Liver (tissue), 9 donors: Measurements from ENCODE around the gene MOSPD3. TPM values are rescaled to one million over a fixed set of nuclear protein-coding genes. Genes with fewer than 3 reads are reported as not detected.

ENCODE experiments used
- DNase-seq: peaks from one replicate; pipeline ENCODE4 v3.0.0-alpha.2; 2017; ENCODE audit warnings: low spot score
- H3K27ac ChIP-seq, 2 donors: one replicate each; pipeline ENCODE4 v1.7.0; 2013; ENCODE audit warnings: inconsistent platforms in 2 of 2, low read length in 2 of 2, control low read depth in 1 of 2, low read depth in 1 of 2, mild to moderate bottlenecking in 1 of 2
- H3K27me3 ChIP-seq, 4 donors: one replicate each; pipeline versions ENCODE4 v1.6.1 to v1.7.0; 2013; ENCODE audit warnings: low read length in 3 of 4, inconsistent platforms in 1 of 4, mild to moderate bottlenecking in 1 of 4, moderate library complexity in 1 of 4; ENCODE audit not compliant: control insufficient read depth in 4 of 4, insufficient read depth in 4 of 4
- H3K36me3 ChIP-seq, 4 donors: one replicate each; pipeline versions ENCODE4 v1.6.1 to v1.7.0; 2013; ENCODE audit warnings: low read length in 3 of 4, mild to moderate bottlenecking in 3 of 4, low read depth in 1 of 4, moderate library complexity in 1 of 4; ENCODE audit not compliant: control insufficient read depth in 4 of 4, insufficient read depth in 3 of 4
- H3K4me1 ChIP-seq, 4 donors: one replicate each; pipeline versions ENCODE4 v1.6.1 to v1.7.0; 2013; ENCODE audit warnings: low read length in 3 of 4, mild to moderate bottlenecking in 3 of 4, moderate library complexity in 1 of 4; ENCODE audit not compliant: control insufficient read depth in 4 of 4, insufficient read depth in 4 of 4
- H3K4me3 ChIP-seq, 3 donors: one replicate each; pipeline versions ENCODE4 v1.6.1 to v1.7.0; 2013; ENCODE audit warnings: low read length in 3 of 3, control low read depth in 1 of 3, low read depth in 1 of 3, mild to moderate bottlenecking in 1 of 3
- H3K9ac ChIP-seq, 2 donors: one replicate each; pipeline ENCODE4 v1.7.0; 2013; ENCODE audit warnings: low read length in 2 of 2, mild to moderate bottlenecking in 2 of 2, moderate library complexity in 2 of 2, control low read depth in 1 of 2, low read depth in 1 of 2
- H3K9me3 ChIP-seq, 4 donors: one replicate each; pipeline versions ENCODE4 v1.6.1 to v1.7.0; 2013; ENCODE audit warnings: low read length in 3 of 4; ENCODE audit not compliant: control insufficient read depth in 4 of 4
- EGR1 ChIP-seq, 2 donors: IDR thresholded peaks; 2 replicates each; pipeline ENCODE4 v1.6.1; 2016 to 2018; ENCODE audit warnings: antibody characterized with exemption in 2 of 2, low read depth in 2 of 2
- FOXA1 ChIP-seq: IDR thresholded peaks from 2 replicates; pipeline ENCODE4 v1.6.1; 2016; ENCODE audit warnings: antibody characterized with exemption
- FOXA2 ChIP-seq: IDR thresholded peaks from 2 replicates; pipeline ENCODE4 v1.6.1; 2016; ENCODE audit warnings: antibody characterized with exemption
- GABPA ChIP-seq, 2 donors: IDR thresholded peaks in 1 of 2; conservative IDR thresholded peaks in 1 of 2; 2 replicates each; pipeline ENCODE4 v1.6.1; 2016; ENCODE audit warnings: antibody characterized with exemption in 2 of 2, mild to moderate bottlenecking in 1 of 2, moderate library complexity in 1 of 2
- HNF4G ChIP-seq: IDR thresholded peaks from 2 replicates; pipeline ENCODE4 v1.6.1; 2016; ENCODE audit warnings: antibody characterized with exemption
- RAD21 ChIP-seq, 2 donors: IDR thresholded peaks; 2 replicates each; pipeline ENCODE4 v1.6.1; 2016; ENCODE audit warnings: antibody characterized with exemption in 2 of 2, mild to moderate bottlenecking in 2 of 2
- REST ChIP-seq: IDR thresholded peaks from 2 replicates; pipeline ENCODE4 v1.6.1; 2016; ENCODE audit warnings: antibody characterized with exemption, mild to moderate bottlenecking
- SP1 ChIP-seq: IDR thresholded peaks from 2 replicates; pipeline ENCODE4 v1.6.1; 2018; ENCODE audit warnings: antibody characterized with exemption, mild to moderate bottlenecking
- TAF1 ChIP-seq: conservative IDR thresholded peaks from 2 replicates; pipeline ENCODE4 v1.6.1; 2016; ENCODE audit warnings: antibody characterized with exemption, mild to moderate bottlenecking
- WGBS: extraction: QIAGEN DNeasy Blood & Tissue Kit; methylation state at CpG from one replicate; pipeline ENCODE4 v1.1.7; 2013; 5-methylcytosine and 5-hydroxymethylcytosine counted together
- polyA plus RNA-seq, 2 donors: library from polyadenylated mRNA; stranded (reverse) in 1 of 2; unstranded in 1 of 2; fragments of 200-250 nt in 1 of 2; fragments of >200 nt in 1 of 2; fragmentation: Nextera tagmentation in 1 of 2; extraction: Ambion mirVana in 1 of 2; gene quantifications; one replicate each; pipeline versions ENCODE4 v1.2.1 to v1.2.3, GENCODE V29; 2013 to 2015
- total RNA-seq, 2 donors: library from RNA; depleted of rRNA; stranded (reverse); fragments of >200 nt; gene quantifications; one replicate each; pipeline ENCODE4 v1.2.3, GENCODE V29; 2014
- TF ChIP-seq, protein P1 (sequence below): IDR thresholded peaks from 2 replicates; pipeline ENCODE4 v1.6.1; 2016; ENCODE audit warnings: antibody characterized with exemption
- TF ChIP-seq, protein P2 (sequence below): IDR thresholded peaks from 2 replicates; pipeline ENCODE4 v1.6.1; 2016; ENCODE audit warnings: antibody characterized with exemption
- donor health status: healthy.
- donor health status: healthy.
- donor health status: healthy.
- donor health status: healthy.
- donor health status: healthy.

MOSPD3 gene
- total and polyA plus RNA-seq, 4 donors: 3.5 to 15.7 (median 8.6) TPM

- Histone ChIP-seq H3K36me3 (no peaks in the 10 kb centered on the region), H3K4me3 (peak overlapping the region in 1 of 3 donors; percentile 30), H3K27me3 (no peaks in the 10 kb centered on the region), H3K9ac (no peak overlapping the region), H3K4me1 (peaks cover 8 to 37% (median 21%) of the 10 kb centered on the region in 4 donors), H3K9me3 (no peaks in the 10 kb centered on the region), H3K27ac (peak overlapping the region; percentile 43 to 47)
- WGBS: 52% methylated on average over 21 of the region's 21 CpGs
- DNase-seq: no peak
- TF ChIP-seq FOXA1: no peak
- no peak for TF ChIP-seq REST
- TF ChIP-seq SP1: no peak
- no peak for TF ChIP-seq EGR1 (IDR thresholded peaks at IDR 0.05; ENCODE audit: low read depth in 2 of 2)
- TF ChIP-seq RAD21 (IDR thresholded peaks at IDR 0.05): no peak
- no peak for TF ChIP-seq FOXA2
- no peak for TF ChIP-seq TAF1
- TF ChIP-seq, protein P1, sequence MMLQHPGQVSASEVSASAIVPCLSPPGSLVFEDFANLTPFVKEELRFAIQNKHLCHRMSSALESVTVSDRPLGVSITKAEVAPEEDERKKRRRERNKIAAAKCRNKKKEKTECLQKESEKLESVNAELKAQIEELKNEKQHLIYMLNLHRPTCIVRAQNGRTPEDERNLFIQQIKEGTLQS: no peak
- TF ChIP-seq GABPA (IDR thresholded peaks at IDR 0.05 in 1 of 2, conservative IDR thresholded peaks at IDR 0.05 in 1 of 2): no peak
Measured at GRCh38 chr7:100602889-100603725, 9.2 kb upstream of the MOSPD3 start.

DNA sequence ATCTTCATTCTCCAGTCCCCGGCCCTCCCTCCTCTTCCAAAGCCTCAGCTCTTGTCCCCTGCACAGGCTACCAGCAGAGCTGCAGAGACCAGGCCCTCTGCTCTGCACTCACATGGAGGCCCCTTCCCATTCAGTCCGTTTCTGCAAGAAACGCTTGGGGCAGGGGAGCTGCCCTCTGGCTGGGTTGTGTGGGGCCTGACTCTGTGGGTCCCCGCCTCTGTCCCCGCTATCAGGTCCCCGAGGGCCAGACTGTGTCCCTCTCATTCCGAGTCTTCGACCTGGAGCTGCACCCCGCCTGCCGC lies 8.7 kb upstream of the MOSPD3 start:
- Histone ChIP-seq H3K4me3 (peak overlapping the region in 1 of 3 donors; percentile 74), H3K27ac (peak overlapping the region; percentile 31 to 47), H3K9me3 (no peaks in the 10 kb centered on the region), H3K36me3 (no peaks in the 10 kb centered on the region), H3K27me3 (no peaks in the 10 kb centered on the region), H3K9ac (no peak overlapping the region), H3K4me1 (peaks cover 8 to 37% (median 21%) of the 10 kb centered on the region in 4 donors)
- DNase-seq: no peak
- TF ChIP-seq, protein P2, sequence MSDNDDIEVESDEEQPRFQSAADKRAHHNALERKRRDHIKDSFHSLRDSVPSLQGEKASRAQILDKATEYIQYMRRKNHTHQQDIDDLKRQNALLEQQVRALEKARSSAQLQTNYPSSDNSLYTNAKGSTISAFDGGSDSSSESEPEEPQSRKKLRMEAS: no peak
- TF ChIP-seq FOXA2 (no peak), HNF4G (no peak), EGR1 (IDR thresholded peaks at IDR 0.05; ENCODE audit: low read depth in 2 of 2) (no peak)
- 57% methylated on average over 10 of the region's 10 CpGs for WGBS
